ES-I3 (cell line): ENCODE measurements around the gene FETUB.
"Not testable (repeated sequence)": the region's sequence is repeated elsewhere in the genome, so short reads cannot be mapped to it uniquely, and the experiment has no call there.

Source experiments
- H3K36me3 ChIP-seq: 2 replicates; pipeline ENCODE4 v1.6.1; 2013; ENCODE audit warnings: mild to moderate bottlenecking, low read length, control low read depth, moderate library complexity; ENCODE audit not compliant: insufficient read depth
- H3K4me1 ChIP-seq: 2 replicates; pipeline ENCODE4 v1.6.1; 2013; ENCODE audit warnings: mild to moderate bottlenecking, control low read depth, low read length; ENCODE audit not compliant: insufficient read depth
- H3K9ac ChIP-seq: 2 replicates; pipeline ENCODE4 v1.6.1; 2013; ENCODE audit warnings: low read depth, mild to moderate bottlenecking, low read length, moderate library complexity
- H3K9me3 ChIP-seq: 2 replicates; pipeline ENCODE4 v1.6.1; 2013; ENCODE audit warnings: mild to moderate bottlenecking, low read length, moderate library complexity; ENCODE audit not compliant: control insufficient read depth, insufficient read depth

FETUB gene

GRCh38 chr3:186663361-186664118 is 23.3 kb downstream of the FETUB start:
- Histone ChIP-seq H3K9ac (peak overlapping the region; percentile 10; the same call in 1 of the 2 replicates), H3K4me1 (peaks cover 31% of the 10 kb centered on the region), H3K9me3 (no peaks in the 10 kb centered on the region; the same call in 1 of the 2 replicates), H3K36me3 (no peaks in the 10 kb centered on the region)

GRCh38 chr3:186664119-186664495 is 23.9 kb downstream of the FETUB start:
- H3K9ac ChIP-seq, result no peak overlapping the region

GRCh38 chr3:186664506-186664905 is 24.3 kb downstream of the FETUB start:
- Histone ChIP-seq H3K4me1 (peaks cover 31% of the 10 kb centered on the region), H3K36me3 (no peaks in the 10 kb centered on the region), H3K9me3 (no peaks in the 10 kb centered on the region; the same call in 1 of the 2 replicates), H3K9ac (no peak overlapping the region)

More at GRCh38 chr3:186664119-186664495, 23.9 kb downstream of the FETUB start:
- Histone ChIP-seq H3K4me1 (peaks cover 31% of the 10 kb centered on the region), H3K9me3 (no peaks in the 10 kb centered on the region; the same call in 1 of the 2 replicates), H3K36me3 (no peaks in the 10 kb centered on the region)

GRCh38 chr3:186665625-186666188 is 25.5 kb downstream of the FETUB start, which contains the start of gene HRG:
HRG (plus strand) TSS chr3:186666014; CDS start chr3:186666032, 18 bp downstream.
- no peaks in the 10 kb centered on the region for H3K9me3 ChIP-seq
- no peaks in the 10 kb centered on the region for H3K36me3 ChIP-seq
- peaks cover 31% of the 10 kb centered on the region for H3K4me1 ChIP-seq
- no peak within 1 kb of the TSS for H3K9ac ChIP-seq

GRCh38 chr3:186668426-186668825 is 28.2 kb downstream of the FETUB start:
- Histone ChIP-seq H3K36me3 (no peaks in the 10 kb centered on the region), H3K9ac (no peak overlapping the region), H3K9me3 (no peaks in the 10 kb centered on the region), H3K4me1 (peaks cover 26% of the 10 kb centered on the region)

- no peaks in the 10 kb centered on the region for H3K9me3 ChIP-seq
- no peak overlapping the region for H3K9ac ChIP-seq
- no peaks in the 10 kb centered on the region for H3K36me3 ChIP-seq
- H3K4me1 ChIP-seq, result peaks cover 15% of the 10 kb centered on the region
Measured at GRCh38 chr3:186669378-186670084, 29.3 kb downstream of the FETUB start.

GRCh38 chr3:186670155-186670554 is 30.0 kb downstream of the FETUB start:
- H3K9ac ChIP-seq, result no peak overlapping the region
- H3K36me3 ChIP-seq, result no peaks in the 10 kb centered on the region
- peaks cover 12% of the 10 kb centered on the region for H3K4me1 ChIP-seq
- H3K9me3 ChIP-seq, result no peaks in the 10 kb centered on the region

GRCh38 chr3:186671051-186671450 is 30.9 kb downstream of the FETUB start:
- H3K9ac ChIP-seq, result no peak overlapping the region
- peaks cover 3% of the 10 kb centered on the region; the same call in 1 of the 2 replicates for H3K4me1 ChIP-seq
- no peaks in the 10 kb centered on the region for H3K9me3 ChIP-seq

GRCh38 chr3:186678604-186679003 is 38.4 kb downstream of the FETUB start:
- H3K36me3 ChIP-seq, result no peaks in the 10 kb centered on the region
- H3K9me3 ChIP-seq, result no peaks in the 10 kb centered on the region
- no peaks in the 10 kb centered on the region for H3K4me1 ChIP-seq
- H3K9ac ChIP-seq, result no peak overlapping the region

More at GRCh38 chr3:186671051-186671450, 30.9 kb downstream of the FETUB start:
- H3K36me3 ChIP-seq, result no peaks in the 10 kb centered on the region

- no peaks in the 10 kb centered on the region for H3K36me3 ChIP-seq
- H3K9ac ChIP-seq, result no peak overlapping the region
Measured at GRCh38 chr3:186679151-186679550, 39.0 kb downstream of the FETUB start.

GRCh38 chr3:186680869-186681268 is 40.7 kb downstream of the FETUB start:
- Histone ChIP-seq H3K9ac (no peak overlapping the region), H3K4me1 (no peaks in the 10 kb centered on the region), H3K36me3 (no peaks in the 10 kb centered on the region), H3K9me3 (peaks cover 5% of the 10 kb centered on the region)

More at GRCh38 chr3:186679151-186679550, 39.0 kb downstream of the FETUB start:
- Histone ChIP-seq H3K4me1 (no peaks in the 10 kb centered on the region), H3K9me3 (no peaks in the 10 kb centered on the region)

- Histone ChIP-seq H3K9me3 (peaks cover 8% of the 10 kb centered on the region), H3K9ac (no peak overlapping the region), H3K36me3 (no peaks in the 10 kb centered on the region), H3K4me1 (no peaks in the 10 kb centered on the region)
Measured at GRCh38 chr3:186682812-186683211, 42.6 kb downstream of the FETUB start.

GRCh38 chr3:186683979-186684378 is 43.8 kb downstream of the FETUB start:
- Histone ChIP-seq H3K9ac (no peak overlapping the region), H3K4me1 (no peaks in the 10 kb centered on the region), H3K36me3 (no peaks in the 10 kb centered on the region), H3K9me3 (peaks cover 8% of the 10 kb centered on the region)

GRCh38 chr3:186686475-186686874 is 46.3 kb downstream of the FETUB start:
- not testable (repeated sequence) for H3K36me3 ChIP-seq, H3K4me1 ChIP-seq, H3K9me3 ChIP-seq, H3K9ac ChIP-seq
